Measurements from ENCODE around the gene CRELD2.

- TF ChIP-seq CTCF (IDR thresholded peaks at IDR 0.05) = no peak
- peak; percentile 78 to 87 for TF ChIP-seq POLR2A (IDR thresholded peaks at IDR 0.05)
- peak; percentile 86 to 99 for TF ChIP-seq EP300 (IDR thresholded peaks at IDR 0.05)
These were observed 52.2 kb downstream of the CRELD2 start for GRCh38 chr22:49970528-49971231.

Data from tibial nerve (tissue), 4 donors.